GM19239 (cell line): Measurements from ENCODE around the gene TEAD1.

Experiments
- DNase-seq: peaks from one replicate; pipeline ENCODE4 v3.0.0; 2011; ENCODE audit warnings: low spot score; ENCODE audit not compliant: insufficient read length
- FAIRE-seq: peaks from 2 replicates; lab custom pipeline; 2011; peaks lifted over from hg19 to GRCh38; lab: Jason Lieb, UNC

The TEAD1 gene

DNA sequence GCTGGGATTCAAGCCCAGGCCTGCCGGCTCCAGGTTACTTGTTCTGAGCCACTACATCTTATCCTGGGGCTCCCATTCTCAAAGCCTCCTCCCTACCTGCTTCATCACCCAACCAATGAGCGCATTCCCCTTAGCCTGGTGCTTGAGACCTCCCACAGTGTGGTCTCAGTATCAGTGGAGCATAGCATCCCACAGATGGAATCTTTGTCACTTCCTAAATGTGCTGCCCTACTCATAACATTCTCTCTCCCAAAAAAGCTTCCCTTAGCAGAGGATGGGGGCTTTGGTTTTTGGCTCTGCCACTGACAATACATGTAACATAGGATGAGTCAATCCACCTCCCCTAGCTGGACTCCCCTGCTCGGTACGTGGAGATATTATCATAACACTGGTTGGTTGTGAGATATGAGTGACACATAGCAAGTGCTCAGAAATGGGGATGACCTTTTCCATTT, 28.8 kb downstream of the TEAD1 start:
- DNase-seq (no peak), FAIRE-seq (no peak)

DNA sequence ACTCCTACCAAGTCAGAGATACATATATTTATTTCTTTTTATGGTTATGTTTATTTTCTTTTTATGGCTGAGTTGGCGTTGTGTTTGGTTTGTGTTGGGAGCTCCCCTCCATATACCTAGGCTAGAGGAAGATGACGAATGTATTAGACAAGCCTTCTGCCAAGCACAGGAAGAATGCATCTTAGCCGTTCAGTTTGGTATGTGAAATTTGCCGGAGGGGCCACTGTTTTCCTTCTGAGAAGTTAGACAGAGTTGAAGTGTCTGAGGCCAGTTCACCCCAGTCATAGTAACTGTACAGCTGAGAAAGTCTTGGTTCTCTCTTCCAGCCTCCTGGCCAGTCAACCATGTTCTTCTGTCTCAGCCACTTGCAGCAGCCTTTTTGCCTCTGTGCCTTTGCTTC, 29.8 kb downstream of the TEAD1 start:
- FAIRE-seq = no peak
- DNase-seq = no peak

- FAIRE-seq (no peak), DNase-seq (no peak)
Measured at GRCh38 chr11:12705874-12706273, 31.7 kb downstream of the TEAD1 start.

DNA sequence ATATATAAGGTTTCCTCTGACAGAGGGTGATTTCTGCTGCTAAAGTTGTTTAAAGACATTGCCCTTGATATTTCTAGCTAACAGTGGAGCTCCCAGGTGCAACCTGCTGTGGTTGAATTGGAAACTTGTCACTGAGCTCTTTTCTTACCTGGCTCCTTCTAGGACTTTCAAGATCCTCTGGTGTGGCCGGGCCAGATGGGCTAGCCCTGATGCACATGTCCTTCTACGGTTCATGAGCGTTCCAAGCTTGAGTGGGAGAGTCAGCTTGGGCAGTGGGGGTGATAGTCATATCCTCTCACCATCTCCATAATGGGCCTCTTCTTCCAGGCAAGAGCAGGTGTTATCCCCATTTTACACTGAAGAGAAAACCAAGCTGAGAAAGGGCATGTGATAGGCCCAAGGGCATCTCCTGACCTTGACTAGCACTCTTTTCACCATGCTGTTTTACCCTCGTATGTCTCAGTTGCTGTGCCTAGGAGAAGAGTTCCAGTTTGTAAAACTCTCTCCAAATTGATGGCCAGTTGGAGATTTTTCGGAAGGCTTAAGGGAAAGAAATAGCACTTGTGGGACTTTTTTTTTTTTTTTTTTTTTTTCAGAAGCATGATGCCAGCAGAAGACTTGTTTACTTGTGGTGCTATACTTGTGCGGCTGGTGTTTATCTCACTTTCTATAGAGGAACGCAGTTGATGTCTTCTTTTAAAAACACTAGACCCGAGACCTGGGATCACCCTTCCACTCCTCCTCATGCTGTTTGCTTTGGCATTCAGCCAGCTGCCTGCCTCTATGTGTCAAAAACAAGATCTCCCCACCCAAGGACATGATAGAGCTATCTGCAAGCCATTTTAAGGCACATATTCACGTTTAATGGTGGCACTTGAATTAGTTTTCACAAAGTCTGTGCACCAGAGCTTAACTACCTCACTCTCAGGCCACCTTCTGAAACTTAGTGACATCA, 32.6 kb downstream of the TEAD1 start:
- no peak for DNase-seq

DNA sequence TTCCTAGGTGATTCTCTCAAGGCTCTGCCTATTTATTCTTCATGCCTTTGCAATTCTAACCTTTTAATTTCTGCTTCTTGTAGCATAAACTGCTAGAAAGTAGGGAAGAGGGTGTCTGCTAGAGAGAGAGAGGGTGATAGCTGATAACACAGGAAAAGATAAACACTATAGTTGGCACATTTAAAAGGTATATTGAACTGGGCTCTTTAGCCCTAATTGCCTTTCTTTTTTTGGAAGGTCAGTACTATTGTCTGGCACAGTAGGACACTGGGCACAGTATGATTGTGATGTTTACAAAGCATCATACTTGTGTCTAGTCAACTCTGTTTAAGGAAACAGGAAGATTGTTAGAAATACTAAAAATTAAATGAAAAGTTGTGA, 33.3 kb downstream of the TEAD1 start:
- DNase-seq (no peak), FAIRE-seq (no peak)

More for the DNA sequence above, 32.6 kb downstream of the TEAD1 start:
- no peak for FAIRE-seq

DNA sequence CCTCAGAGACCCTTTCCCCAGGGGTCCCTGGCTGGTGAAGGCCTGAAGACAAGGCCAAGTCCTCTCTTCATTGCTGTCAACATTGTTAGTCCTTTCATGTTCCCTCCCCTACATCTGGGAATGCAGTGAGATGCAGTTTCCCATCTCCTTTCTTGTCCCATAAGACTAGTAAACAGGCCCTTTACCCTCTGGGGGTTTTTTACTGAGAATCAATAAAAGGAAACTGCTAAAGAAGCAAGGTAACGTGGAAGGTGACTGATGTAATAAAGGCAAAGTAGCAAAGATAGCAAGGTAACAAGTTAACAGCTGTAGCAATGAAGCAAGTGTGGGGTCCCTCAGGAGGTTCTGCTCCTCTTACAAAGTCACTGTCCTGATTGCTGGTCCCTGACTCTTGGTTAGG, 37.3 kb downstream of the TEAD1 start:
- FAIRE-seq = no peak

GRCh38 chr11:12712132-12712531, 37.9 kb downstream of the TEAD1 start:
- FAIRE-seq (no peak), DNase-seq (no peak)

More for the DNA sequence above, 37.3 kb downstream of the TEAD1 start:
- no peak for DNase-seq

DNA sequence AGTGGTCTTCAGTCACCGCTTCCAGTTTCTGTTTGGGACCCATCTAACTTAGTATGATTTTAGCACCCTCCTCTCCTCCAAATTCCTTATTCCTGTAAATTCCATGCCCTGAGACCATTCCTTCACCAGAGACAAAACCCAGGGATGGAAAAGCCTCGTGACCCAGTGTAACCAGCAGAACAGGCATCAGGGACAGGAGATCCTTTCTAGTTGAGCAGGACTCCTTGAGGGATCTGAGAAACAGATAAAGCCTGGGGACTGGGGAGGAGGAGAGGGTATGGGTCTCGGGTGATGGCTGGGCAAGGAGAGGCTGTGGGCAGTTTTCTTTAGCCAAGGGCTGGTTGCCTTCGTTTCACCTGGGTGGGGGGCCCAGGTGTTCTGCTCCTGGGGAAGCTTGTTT, 40.9 kb downstream of the TEAD1 start:
- no peak for FAIRE-seq
- no peak for DNase-seq

DNA sequence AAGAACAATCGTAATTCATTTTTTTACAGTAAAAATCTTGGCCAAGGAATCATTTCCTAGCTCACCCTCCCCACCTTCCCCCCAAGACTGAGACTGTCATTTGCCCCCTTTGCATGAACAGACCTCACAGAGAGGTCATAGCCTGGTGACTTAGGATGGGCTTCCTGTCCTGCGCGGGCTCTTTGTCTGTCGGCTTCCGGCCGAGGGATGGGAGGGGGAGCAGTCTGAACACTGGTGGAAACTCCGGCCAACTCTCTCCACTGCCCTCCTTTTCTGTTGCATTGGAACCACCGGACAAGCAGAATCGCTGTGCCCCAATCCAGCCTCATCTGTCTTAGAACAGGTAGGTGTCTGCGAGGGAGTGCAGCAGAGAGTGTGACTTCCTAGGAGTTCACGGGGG, 41.7 kb downstream of the TEAD1 start:
- DNase-seq (no peak), FAIRE-seq (no peak)

GRCh38 chr11:12716816-12717215, 42.6 kb downstream of the TEAD1 start:
- DNase-seq (no peak), FAIRE-seq (no peak)

DNA sequence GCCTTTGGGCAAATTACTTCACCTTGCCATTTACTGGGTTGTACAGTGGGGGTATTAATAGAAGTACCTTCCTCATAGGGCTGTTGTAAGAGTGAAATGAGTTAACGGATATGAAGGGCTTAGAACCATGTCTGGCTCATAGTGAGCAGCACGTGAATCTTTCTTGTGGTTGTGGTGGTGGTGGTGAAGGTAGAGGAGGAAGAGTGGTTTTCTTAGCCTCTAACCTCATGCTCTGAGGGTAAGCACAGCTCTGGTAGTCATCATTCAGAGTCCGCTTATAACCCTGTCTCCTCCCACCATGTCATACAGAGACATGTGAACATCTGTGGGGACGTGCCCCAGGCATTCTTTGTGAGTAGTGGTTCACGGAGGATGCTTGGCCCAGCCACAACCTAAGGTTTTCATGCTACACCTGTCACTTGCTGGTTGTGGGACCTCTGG, 43.6 kb downstream of the TEAD1 start:
- no peak for FAIRE-seq

DNA sequence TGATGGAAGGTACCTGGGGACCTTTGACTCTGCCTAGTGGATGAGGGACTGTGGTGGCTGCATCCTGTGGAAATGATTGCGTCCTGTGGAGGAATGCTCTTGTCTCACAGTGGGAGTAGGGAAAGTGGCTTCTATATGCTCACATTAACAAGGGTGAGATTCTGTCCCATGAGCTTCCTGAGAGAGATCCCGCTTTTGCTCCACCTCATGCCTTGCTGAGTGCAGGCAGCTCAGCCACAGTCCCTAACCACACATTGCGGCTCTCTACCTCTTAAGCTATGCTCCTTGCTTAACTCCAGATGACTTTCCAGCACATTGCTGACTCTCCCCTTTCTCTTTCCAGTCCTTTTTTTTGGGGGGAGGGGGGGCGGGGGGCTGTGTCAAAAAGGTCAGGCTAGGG, 45.0 kb downstream of the TEAD1 start:
- no peak for FAIRE-seq
- DNase-seq = no peak

More for the DNA sequence above, 43.6 kb downstream of the TEAD1 start:
- no peak for DNase-seq

- FAIRE-seq = no peak
- no peak for DNase-seq
Measured at GRCh38 chr11:12721816-12722604, 47.8 kb downstream of the TEAD1 start.

- FAIRE-seq (no peak), DNase-seq (no peak)
Measured at GRCh38 chr11:12723421-12724300, 49.4 kb downstream of the TEAD1 start.

DNA sequence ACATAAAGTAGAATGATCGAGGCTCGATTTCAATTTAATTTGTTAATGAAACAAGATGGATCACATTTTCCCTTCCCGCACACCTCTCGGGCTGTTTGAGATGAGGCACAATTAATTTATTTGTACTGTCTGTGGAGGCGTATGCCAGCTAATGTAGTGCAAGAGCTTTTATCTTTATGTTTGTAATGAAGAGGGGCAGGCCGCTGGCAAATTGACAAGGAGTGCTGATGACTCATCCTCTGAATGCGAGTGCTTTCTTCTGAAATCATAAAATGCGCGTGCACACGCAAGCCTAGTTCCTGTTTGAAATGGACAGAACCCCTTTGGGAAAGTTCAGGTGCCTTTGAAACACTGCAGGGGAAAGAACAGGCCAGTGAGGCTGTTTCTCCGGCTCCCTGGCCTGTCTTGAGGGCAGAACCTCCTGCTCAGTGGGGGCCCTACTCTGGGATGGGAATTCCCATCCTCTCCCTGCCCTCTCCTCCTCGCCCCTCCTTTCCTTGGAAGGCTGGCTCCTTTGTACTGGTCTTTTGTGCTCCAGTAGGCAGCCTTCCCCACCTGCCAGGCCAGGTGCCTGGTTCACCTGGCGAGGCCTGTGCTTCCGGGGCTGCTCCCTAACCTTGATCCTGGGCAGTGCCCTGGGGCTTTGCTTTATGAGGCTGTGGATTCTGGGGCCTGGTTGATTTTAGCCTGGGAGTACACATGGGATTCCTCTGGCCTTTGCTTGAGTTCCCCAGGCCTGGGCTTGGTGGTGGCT, 50.3 kb downstream of the TEAD1 start:
- no peak for DNase-seq

DNA sequence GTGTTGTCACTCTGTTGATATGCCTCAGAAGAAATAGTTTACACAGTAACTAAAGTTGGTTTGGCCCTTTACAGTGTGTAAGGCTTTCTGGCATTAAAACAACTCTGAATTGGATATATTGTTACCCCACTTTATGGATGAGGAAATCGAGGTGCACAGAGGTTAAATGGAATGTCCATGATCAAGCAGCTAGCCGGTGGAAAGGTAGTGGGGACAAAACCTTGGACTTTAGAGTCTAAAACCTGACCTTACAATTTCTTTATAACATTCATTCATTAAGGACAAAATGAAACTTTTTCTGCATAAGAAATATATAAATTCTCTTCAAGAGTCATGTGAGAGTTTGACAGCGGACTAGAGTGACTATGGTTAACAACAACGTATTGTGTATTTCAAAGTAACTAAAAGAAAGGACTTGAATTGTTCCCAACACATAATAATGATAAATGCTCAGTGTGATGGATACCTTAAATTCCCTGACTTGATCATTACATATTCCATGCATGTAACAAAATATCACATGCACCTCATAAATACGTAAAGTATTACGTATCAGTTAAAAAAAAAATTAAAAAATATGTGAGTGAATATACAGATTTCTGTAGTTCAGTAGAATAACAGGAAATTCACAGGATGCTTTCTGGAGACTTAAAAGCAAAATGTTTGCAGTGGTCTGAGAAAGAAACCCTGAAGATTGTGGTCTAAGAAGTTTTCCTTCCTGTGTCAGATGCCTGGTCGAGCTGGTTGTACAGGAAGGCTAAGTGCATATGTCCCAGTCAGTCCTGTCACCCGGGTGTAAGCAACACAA, 51.0 kb downstream of the TEAD1 start:
- DNase-seq (no peak), FAIRE-seq (no peak)

More for the DNA sequence above, 50.3 kb downstream of the TEAD1 start:
- no peak for FAIRE-seq

DNA sequence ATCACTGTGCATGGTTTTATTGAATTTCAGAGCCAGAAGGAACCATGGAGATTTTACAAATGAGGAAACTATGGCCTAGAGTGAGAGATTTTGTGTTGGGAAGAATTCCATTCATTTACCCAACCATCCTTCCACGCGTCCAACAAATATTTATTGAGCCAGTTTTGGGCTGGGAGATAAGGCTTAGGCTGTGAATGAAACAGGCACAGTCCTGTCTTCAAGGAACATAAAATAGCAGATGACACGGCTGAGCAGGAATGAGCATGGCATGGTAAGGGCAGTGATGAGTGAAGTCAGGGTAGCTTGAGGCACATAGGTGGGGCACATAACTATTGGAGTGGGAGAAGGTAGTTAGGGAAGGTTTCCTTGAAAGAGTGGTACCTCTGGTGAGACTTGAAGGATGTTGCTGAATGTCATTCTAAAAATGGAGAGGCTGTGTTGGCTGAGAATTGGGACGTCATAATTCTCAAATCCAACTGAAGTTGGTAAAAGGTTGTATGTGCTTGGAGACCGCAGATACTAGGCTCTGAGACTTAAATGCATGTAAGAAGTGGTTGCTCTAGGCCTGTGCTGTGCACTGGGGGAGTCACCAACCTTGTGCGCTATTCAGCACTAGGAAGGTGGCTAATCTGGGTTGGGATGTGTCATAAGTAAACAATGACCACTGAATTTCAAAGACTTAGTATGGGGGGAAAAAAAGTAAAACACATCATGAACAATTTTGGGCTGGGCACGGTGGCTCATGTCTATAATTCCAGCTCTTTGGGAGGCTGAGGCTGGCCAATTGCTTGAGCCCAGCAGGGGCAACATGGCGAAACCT, 51.9 kb downstream of the TEAD1 start:
- FAIRE-seq (no peak), DNase-seq (no peak)
